NT2/D1 (cell line): ENCODE results near the gene SORL1.

ENCODE experiments used
- DNase-seq: peaks from one replicate; pipeline ENCODE4 v3.0.0-alpha.2; 2011; ENCODE audit warnings: low read depth, low spot score
- H3K27me3 ChIP-seq: 2 replicates; pipeline ENCODE4 v1.6.0; 2011; ENCODE audit warnings: mild to moderate bottlenecking; ENCODE audit not compliant: insufficient read length, insufficient read depth
- H3K36me3 ChIP-seq: 2 replicates; pipeline ENCODE4 v1.6.1; 2011; ENCODE audit warnings: mild to moderate bottlenecking, low read length, mixed read lengths; ENCODE audit not compliant: insufficient read depth, insufficient read length
- H3K4me1 ChIP-seq: 2 replicates; pipeline ENCODE4 v1.5.1; 2011; ENCODE audit not compliant: insufficient read depth, insufficient read length
- H3K4me3 ChIP-seq: 2 replicates; pipeline ENCODE4 v1.5.1; 2011; ENCODE audit warnings: low read depth; ENCODE audit not compliant: insufficient read length
- H3K9ac ChIP-seq: 2 replicates; pipeline ENCODE4 v1.6.0; 2011; ENCODE audit warnings: low read depth; ENCODE audit not compliant: insufficient read length
- H3K9me3 ChIP-seq: 2 replicates; pipeline ENCODE4 v1.5.1; 2011; ENCODE audit warnings: mild to moderate bottlenecking, low read length; ENCODE audit not compliant: insufficient read depth
- SUZ12 ChIP-seq: IDR thresholded peaks from 2 replicates; pipeline ENCODE4 v1.6.1; 2011; ENCODE audit not compliant: insufficient read length, insufficient read depth; ENCODE audit errors: extremely low read depth
- YY1 ChIP-seq: IDR thresholded peaks from 2 replicates; pipeline ENCODE4 v1.6.1; 2011; ENCODE audit not compliant: insufficient read length, insufficient read depth
- ZNF274 ChIP-seq: IDR thresholded peaks from 2 replicates; pipeline ENCODE4 v1.6.1; 2011; ENCODE audit warnings: mild to moderate bottlenecking, low read depth, low read length

The SORL1 gene

DNA sequence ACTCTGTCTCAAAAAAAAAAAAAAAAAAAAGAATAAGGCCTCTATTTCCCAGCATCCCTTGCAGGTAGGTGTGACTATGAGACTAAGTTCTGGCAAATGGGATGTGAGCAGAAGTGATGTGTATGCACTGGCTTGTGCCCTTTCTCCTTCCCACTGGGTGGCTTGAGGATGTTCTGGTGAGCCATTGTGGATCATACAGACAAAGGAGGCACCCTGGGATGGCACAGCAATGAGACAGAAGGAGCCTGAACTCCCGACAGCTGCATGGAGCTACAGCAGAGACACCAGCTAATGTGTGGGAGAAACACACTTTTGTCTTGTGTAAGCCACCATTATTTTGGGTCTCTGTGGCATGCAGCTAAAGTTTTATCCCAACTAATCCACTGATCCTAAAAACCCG lies 10.6 kb upstream of the SORL1 start:
- TF ChIP-seq SUZ12 = no peak
- TF ChIP-seq ZNF274 = no peak
- no peak for TF ChIP-seq YY1
- Histone ChIP-seq H3K9ac (no peak overlapping the region), H3K4me3 (no peak overlapping the region), H3K36me3 (no peaks in the 10 kb centered on the region), H3K27me3 (no peaks in the 10 kb centered on the region), H3K9me3 (no peaks in the 10 kb centered on the region), H3K4me1 (no peaks in the 10 kb centered on the region)
- DNase-seq = no peak

DNA sequence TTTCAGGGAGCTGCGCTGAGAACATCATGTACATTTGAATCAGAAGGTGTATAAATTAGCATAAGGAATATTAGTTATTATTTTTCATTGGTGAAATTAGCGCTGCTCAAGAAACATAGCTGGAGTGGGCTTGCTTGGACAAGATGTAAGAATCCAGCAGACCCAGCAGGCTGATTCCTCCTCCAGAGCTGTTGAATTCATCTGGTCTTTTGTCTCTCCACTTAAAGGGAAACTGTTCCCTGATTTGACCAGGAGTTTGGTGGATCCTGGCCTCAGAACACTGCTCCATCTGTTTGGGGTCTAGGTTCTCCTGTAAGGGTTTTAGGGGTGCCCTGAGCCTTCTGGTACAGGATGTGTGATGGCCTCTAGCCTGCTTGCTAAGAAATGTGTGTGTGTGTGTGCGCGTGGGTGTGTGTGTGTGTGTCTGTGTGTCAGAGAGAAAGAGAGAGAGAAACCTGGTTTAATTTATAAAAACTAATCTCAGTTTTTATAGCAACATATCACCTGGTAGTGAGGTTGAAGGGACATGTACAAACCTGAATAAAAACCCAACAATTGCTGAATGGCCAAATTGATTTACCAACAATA lies 8.3 kb upstream of the SORL1 start:
- TF ChIP-seq ZNF274 (no peak), YY1 (no peak)
- Histone ChIP-seq H3K4me1 (no peaks in the 10 kb centered on the region), H3K9me3 (no peaks in the 10 kb centered on the region), H3K27me3 (no peaks in the 10 kb centered on the region), H3K9ac (no peak overlapping the region), H3K36me3 (no peaks in the 10 kb centered on the region), H3K4me3 (no peak overlapping the region)
- DNase-seq = no peak

DNA sequence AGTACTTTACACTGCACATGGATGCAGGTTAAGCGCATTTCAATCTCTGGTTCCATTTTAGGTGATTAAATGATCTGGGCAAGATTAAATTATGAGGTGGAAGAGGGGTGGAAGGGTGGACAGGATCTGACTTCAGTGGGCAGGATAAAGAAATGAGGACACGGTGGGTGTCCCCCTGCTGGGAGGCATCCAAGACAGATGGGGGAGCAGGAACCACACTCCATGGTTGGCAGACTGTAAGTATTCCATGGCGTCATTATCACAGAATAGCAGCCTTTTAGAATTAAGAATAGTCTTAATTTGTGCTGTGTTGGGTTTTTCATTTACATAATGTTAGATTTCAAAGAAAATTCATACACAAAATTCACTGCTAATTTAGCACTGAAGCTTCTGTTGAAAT lies 7.6 kb upstream of the SORL1 start:
- H3K4me3 ChIP-seq = no peak overlapping the region
- H3K9ac ChIP-seq = no peak overlapping the region
- H3K4me1 ChIP-seq = no peaks in the 10 kb centered on the region
- TF ChIP-seq YY1 (no peak), SUZ12 (no peak), ZNF274 (no peak)
- no peaks in the 10 kb centered on the region for H3K27me3 ChIP-seq
- no peaks in the 10 kb centered on the region for H3K36me3 ChIP-seq
- DNase-seq = no peak
- no peaks in the 10 kb centered on the region for H3K9me3 ChIP-seq

DNA sequence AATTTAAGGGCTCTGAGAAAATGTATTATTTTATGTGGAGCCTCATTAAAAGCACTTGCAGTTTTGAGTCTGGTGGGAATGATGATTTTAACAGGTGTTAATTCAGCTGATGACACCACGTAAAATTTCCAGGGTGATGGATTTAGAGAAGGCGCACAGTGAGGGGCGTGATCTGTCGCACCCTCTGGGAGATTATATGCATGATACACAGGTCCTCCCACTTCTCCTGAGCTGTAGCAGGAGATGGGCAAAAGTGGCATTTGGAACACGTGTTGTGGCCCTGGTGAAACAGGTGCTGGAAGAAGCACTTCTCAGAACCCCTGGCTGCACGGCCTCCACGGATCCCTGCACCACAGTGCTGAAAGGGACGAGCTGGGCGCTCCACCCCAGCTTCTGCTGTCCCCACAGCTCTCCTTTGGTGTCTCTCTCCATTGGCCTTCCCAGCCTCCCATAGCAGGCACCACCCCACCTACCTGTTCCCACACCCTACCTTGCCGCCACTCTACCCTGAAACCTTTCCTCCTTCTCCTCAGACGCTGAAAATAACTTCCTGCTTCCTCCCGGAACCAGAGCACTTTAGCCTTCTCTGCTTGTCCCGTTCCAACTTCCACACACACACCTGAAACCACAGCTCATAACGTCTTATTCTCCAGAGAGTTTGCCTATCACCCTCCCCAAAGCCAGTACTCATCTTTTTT lies 6.9 kb upstream of the SORL1 start:
- TF ChIP-seq ZNF274 (no peak), YY1 (no peak), SUZ12 (no peak)
- Histone ChIP-seq H3K4me3 (no peak overlapping the region), H3K9ac (no peak overlapping the region), H3K4me1 (no peaks in the 10 kb centered on the region), H3K9me3 (no peaks in the 10 kb centered on the region), H3K36me3 (no peaks in the 10 kb centered on the region), H3K27me3 (no peaks in the 10 kb centered on the region)
- DNase-seq = no peak

DNA sequence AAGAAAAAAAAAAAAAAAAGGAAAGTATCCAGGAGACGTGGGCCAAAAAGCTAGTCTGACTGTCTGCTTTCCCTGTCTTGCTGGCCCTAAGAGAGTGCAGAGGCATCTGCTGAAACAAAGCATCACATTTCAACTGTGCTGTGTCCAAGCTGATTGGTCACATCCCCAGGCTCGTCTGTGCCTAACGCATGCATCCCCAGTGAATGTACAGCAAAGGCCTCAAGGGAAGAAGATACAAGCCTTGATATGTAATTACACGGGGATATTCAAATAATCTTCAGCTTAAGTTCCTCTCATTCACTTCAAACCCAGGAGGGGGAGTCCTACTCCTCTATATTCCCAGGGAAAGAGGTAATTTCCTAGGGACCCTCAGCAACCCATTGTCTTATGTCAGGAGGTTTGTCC lies 5.4 kb upstream of the SORL1 start:
- no peak for DNase-seq
- H3K27me3 ChIP-seq = peaks cover 11% of the 10 kb centered on the region
- no peak overlapping the region for H3K9ac ChIP-seq
- H3K9me3 ChIP-seq = no peaks in the 10 kb centered on the region
- TF ChIP-seq YY1 (no peak), ZNF274 (no peak), SUZ12 (no peak)
- H3K4me3 ChIP-seq = no peak overlapping the region
- no peaks in the 10 kb centered on the region for H3K36me3 ChIP-seq
- H3K4me1 ChIP-seq = no peaks in the 10 kb centered on the region

DNA sequence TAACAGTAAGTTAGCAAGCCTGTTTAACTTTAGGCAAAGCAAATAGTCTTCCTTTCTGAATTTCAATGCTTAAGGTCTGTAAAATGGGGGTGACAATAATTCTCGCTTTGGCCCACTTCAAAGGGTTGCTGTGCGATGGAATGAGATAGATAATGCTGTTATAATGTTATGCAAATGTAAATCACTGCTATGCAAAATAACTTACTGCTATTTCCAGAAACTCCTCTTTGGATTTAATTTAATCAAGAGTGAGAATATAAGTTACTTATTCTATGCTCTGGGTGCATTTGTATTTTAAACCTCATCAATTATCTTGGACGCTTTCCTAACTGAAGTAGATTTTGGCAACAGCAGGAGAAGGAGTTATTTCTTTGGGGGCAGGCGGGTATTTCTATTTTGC lies 4.1 kb upstream of the SORL1 start:
- H3K9ac ChIP-seq = no peak overlapping the region
- H3K9me3 ChIP-seq = no peaks in the 10 kb centered on the region
- no peaks in the 10 kb centered on the region for H3K4me1 ChIP-seq
- DNase-seq = no peak
- H3K36me3 ChIP-seq = no peaks in the 10 kb centered on the region
- no peak overlapping the region for H3K4me3 ChIP-seq
- TF ChIP-seq SUZ12 = no peak
- TF ChIP-seq ZNF274 = no peak
- no peak for TF ChIP-seq YY1
- H3K27me3 ChIP-seq = peaks cover 11% of the 10 kb centered on the region

DNA sequence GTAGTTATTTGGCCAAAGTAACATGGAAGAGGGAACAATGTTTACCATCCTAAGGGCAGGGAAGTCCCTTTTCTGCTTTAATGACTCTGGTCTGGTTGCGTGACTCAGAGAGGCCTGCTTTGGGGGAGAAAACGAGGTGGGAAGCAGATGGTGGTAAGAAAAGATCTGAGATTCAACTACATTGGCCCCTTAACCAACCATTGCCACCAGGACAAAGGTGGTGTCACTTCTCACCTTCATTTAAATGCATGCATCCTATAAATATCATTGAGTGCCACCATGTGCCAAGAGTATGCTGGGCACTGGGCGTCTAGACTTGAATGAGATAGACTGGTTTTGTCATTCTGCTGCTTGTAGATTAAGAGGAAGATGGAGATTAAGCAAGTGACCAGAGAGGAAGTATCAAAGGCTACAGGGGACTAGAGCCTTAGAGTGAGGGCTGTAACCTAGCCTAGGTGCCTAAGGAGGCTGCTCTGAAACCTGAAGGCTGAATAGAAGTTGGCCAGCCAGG lies 3.6 kb upstream of the SORL1 start:
- no peak overlapping the region for H3K9ac ChIP-seq
- H3K9me3 ChIP-seq = no peaks in the 10 kb centered on the region
- peaks cover 11% of the 10 kb centered on the region for H3K27me3 ChIP-seq
- no peaks in the 10 kb centered on the region for H3K4me1 ChIP-seq
- DNase-seq = no peak
- no peak for TF ChIP-seq ZNF274
- TF ChIP-seq SUZ12 = no peak
- no peak for TF ChIP-seq YY1
- H3K4me3 ChIP-seq = no peak overlapping the region
- H3K36me3 ChIP-seq = no peaks in the 10 kb centered on the region
